Activated CD8-positive, alpha-beta memory T cell treated with anti-CD3 and anti-CD28 coated beads for 48 hours (primary cell): Measurements from ENCODE around the gene ZNF25.
"Not testable (repeated sequence)": the region's sequence is repeated elsewhere in the genome, so short reads cannot be mapped to it uniquely, and the experiment has no call there.

Source experiments
- DNase-seq, 3 experiments: peaks; one replicate each; pipeline ENCODE4 v3.0.0-alpha.2; 2020; ENCODE audit warnings: low read depth in 2 of 3, low spot score in 2 of 3

ZNF25 gene

DNA sequence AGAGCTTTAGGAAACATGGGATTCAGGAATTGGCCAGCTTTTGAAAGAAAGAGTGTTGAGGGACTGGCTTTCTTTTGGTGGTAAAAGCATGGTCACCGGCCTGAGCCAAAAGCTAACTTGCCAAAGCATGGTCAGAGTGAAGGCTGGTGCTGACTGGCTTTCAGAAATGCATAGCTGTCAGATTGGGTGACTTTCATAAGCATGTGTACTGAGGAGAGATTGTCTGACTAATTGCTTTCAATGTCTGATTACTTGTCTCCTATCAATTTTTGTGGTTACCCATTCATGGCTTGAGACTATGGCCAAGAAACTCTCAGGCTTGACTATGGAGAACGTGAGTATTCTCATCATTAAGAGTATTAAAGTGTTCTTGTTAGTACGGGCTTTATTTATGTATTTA, 28.2 kb downstream of the ZNF25 start:
- DNase-seq = no peak

DNA sequence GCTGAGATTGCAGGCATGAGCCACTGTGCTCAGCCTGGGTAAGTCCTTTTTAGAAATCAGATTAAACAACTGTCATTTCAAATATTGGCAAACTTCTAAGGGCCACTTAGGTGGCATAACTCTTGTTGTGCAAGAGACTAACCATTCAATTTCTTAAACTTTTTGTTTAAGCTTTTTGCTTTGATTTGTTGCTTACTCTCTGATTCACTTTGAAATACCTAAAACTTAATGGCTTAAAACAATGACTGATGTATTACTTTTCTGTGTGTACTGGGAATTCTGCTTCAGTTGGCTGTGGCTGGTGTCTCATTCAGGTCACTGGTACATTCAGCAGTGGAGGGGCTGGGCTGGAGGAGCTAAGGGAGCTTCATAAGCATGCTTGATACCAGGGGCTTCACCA, 28.9 kb downstream of the ZNF25 start:
- no peak for DNase-seq

DNA sequence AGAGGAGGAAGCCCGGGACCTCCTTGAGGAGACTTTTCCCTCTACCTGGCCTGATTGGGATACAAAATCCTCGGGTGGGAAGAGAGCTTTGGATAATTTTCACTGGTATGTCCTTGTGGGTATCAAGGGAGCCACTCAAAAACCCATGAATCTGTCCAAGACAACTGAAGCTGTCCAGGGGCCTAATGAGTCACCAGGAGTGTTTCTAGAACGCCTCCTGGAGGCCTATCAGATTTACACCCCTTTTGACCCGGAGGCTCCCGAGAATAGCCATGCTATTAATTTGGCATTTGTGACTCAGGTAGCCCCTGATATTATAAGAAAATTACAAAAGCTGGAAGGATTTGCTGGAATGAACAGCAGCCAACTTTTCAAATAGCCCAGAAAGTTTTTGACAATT, 38.6 kb downstream of the ZNF25 start:
- no peak for DNase-seq

DNA sequence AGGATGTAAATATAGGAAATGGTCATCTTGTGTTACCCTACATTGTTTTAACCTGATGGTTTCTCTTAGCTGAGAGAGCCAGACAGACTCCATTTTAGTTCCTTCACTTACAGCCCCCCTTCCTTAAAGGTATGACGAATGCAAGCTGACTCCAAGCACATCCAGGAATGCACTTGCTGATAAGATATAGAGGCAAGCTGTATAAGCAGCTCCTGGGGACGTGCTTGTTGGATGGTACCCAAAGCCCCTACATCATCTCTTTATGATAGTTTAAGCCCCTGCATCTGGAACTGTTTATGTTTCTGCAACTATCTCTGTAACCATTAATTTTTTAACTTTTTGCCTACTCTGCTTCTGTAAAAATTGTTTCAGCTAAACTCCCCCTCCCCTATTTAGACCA, 41.7 kb downstream of the ZNF25 start:
- DNase-seq = no peak

DNA sequence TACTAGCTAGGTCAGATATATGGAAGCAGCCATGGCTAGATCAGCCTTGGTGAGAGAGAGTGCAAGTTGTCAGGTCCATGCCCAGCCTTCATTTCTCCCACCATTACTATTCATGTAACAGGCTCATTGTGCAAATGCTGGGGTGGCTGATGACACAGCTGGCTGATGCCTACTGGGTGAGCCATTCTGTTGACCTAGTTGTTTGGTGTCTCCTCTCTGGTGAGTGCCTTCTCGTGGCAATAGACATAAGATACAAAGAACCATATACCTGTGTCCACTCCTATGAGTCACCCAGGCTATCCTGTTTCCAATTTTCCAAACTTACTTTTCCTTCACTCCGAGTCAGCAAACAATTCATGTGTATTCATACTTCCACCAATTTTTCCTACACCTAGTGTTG, 46.0 kb downstream of the ZNF25 start:
- DNase-seq = no peak

DNA sequence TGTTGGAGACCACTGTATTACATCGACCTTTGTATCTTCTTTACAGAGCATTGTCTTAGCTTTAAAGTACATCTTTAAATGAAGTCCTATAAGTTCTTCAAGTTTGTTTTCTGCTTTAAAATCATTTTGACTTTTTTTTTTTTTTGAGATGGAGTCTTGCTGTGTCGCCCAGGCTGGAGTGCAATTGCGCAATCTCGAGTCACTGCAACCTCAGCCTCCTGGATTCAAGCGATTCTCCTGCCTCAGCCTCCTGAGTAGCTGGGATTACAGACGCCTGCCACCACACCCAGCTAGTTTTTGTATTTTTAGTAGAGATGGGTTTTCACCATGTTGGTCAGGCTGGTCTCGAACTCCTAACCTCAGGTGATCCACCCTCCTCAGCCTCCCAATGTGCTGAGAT, 68.3 kb downstream of the ZNF25 start:
- not testable (repeated sequence) for DNase-seq

DNA sequence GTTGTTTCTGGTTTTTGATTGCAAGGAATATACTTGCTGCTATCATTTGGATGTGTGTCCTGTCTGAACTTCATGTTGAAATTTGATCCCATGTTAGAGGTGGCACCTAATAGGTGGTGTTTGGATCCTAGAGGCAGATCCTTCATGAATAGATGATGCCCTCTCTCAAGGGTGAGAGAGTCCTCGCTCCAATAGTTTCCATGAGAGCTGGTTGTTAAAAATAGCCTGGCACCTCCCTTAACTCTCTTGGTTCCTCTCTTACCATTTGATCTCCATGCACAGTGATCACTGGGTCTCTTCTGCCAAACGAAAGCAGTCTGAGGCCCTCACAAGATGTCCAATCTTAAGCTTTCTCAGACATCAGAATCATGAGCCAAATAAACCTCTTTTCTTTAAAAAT, 70.1 kb downstream of the ZNF25 start:
- no peak for DNase-seq
